ENCODE measurements around the gene PTPRCAP. TPM values are rescaled to one million over a fixed set of nuclear protein-coding genes. Genes with fewer than 3 reads are reported as not detected.

PTPRCAP gene
- total RNA-seq, 1 experiment from 2014 or later = 0.15 TPM

- no peak overlapping the region for H3K4me2 ChIP-seq (ENCODE audit: low read length)
- DNase-seq = no peak
- POLR2A ChIA-PET (ENCODE audit: unreplicated experiment) = no interaction called here
- CTCF ChIA-PET = no interaction called here
- no TSS peak for BruUV-seq (replicated peaks)
- no peak for ATAC-seq
- H3K36me3 ChIP-seq (ENCODE audit: low read depth, low read length) = no peaks in the 10 kb centered on the region
- no peaks in the 10 kb centered on the region for H3K79me2 ChIP-seq (ENCODE audit: low read length)
- 0 out of 2 replicates have a peak, but pooled peaks cover 6% of the 10 kb centered on the region for H3K4me1 ChIP-seq (ENCODE audit: insufficient read depth, low read length)
- no peaks in the 10 kb centered on the region for H3K9me3 ChIP-seq (ENCODE audit: low read length)
- no peaks in the 10 kb centered on the region for H4K20me1 ChIP-seq (ENCODE audit: low read length)
- no peaks in the 10 kb centered on the region for H3F3A ChIP-seq (ENCODE audit: low read length, unreplicated experiment)
- no peak overlapping the region for H3K27ac ChIP-seq (ENCODE audit: low read length)
- no peak overlapping the region for H3K9ac ChIP-seq (ENCODE audit: low read length)
- intact Hi-C loops (cut with micrococcal nuclease) = no loop called here
- TF ChIP-seq, protein P1, sequence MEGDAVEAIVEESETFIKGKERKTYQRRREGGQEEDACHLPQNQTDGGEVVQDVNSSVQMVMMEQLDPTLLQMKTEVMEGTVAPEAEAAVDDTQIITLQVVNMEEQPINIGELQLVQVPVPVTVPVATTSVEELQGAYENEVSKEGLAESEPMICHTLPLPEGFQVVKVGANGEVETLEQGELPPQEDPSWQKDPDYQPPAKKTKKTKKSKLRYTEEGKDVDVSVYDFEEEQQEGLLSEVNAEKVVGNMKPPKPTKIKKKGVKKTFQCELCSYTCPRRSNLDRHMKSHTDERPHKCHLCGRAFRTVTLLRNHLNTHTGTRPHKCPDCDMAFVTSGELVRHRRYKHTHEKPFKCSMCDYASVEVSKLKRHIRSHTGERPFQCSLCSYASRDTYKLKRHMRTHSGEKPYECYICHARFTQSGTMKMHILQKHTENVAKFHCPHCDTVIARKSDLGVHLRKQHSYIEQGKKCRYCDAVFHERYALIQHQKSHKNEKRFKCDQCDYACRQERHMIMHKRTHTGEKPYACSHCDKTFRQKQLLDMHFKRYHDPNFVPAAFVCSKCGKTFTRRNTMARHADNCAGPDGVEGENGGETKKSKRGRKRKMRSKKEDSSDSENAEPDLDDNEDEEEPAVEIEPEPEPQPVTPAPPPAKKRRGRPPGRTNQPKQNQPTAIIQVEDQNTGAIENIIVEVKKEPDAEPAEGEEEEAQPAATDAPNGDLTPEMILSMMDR (conservative IDR thresholded peaks at IDR 0.05; ENCODE audit: low read depth, low read length) = no peak
- TF ChIP-seq EZH2phosphoT487 (IDR thresholded peaks at IDR 0.05; ENCODE audit: borderline replicate concordance, low read length) = no peak
- no peak for TF ChIP-seq EZH2 (IDR thresholded peaks at IDR 0.05; ENCODE audit: low read length, unreplicated experiment)
- no peak overlapping the region for H2AFZ ChIP-seq (ENCODE audit: low read length)
- no peak overlapping the region for H3K4me3 ChIP-seq (ENCODE audit: low read length)
- no peaks in the 10 kb centered on the region for H3K27me3 ChIP-seq (ENCODE audit: low read length)
- H3K9me2 ChIP-seq (replicated peaks; ENCODE audit: low read length) = no peaks in the 10 kb centered on the region
Observed at GRCh38 chr11:67448220-67448609, 10.7 kb upstream of the PTPRCAP start.

DNA sequence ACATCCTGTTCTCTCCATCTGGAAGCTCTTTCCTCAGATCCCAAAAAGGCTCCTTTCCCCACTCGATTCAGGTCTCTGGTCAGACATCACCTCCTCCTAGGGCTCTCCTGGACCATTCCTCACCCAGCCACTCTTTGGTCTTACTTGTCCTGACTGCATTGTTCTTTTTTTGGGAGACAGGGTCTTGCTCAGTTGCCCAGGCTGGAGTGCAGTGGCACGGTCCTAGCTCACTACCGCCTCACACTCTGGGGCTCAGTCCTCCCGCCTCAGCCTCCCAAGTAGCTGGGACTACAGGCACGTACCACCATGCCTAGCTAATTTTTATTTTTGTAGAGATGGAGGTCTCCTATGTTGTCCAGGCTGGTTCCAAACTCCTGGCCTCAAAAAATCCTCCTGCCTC is 8.0 kb upstream of the PTPRCAP start:
- Histone ChIP-seq H3K9me3 (ENCODE audit: low read length) (no peaks in the 10 kb centered on the region), H4K20me1 (ENCODE audit: low read length) (no peaks in the 10 kb centered on the region), H3K9me2 (replicated peaks; ENCODE audit: low read length) (no peaks in the 10 kb centered on the region), H3K4me2 (ENCODE audit: low read length) (no peak overlapping the region), H3K79me2 (ENCODE audit: low read length) (0 out of 2 replicates have a peak, but pooled peaks cover 6% of the 10 kb centered on the region), H3K27ac (ENCODE audit: low read length) (no peak overlapping the region), H2AFZ (ENCODE audit: low read length) (no peak overlapping the region), H3F3A (ENCODE audit: low read length, unreplicated experiment) (no peaks in the 10 kb centered on the region), H3K9ac (ENCODE audit: low read length) (no peak overlapping the region), H3K27me3 (ENCODE audit: low read length) (no peaks in the 10 kb centered on the region), H3K4me3 (ENCODE audit: low read length) (no peak overlapping the region), H3K36me3 (ENCODE audit: low read depth, low read length) (no peaks in the 10 kb centered on the region), H3K4me1 (ENCODE audit: insufficient read depth, low read length) (0 out of 2 replicates have a peak, but pooled peaks cover 6% of the 10 kb centered on the region)
- intact Hi-C loops (cut with micrococcal nuclease) = no loop called here
- ATAC-seq (no peak), DNase-seq (no peak)
- POLR2A ChIA-PET (ENCODE audit: unreplicated experiment) = no interaction called here
- no peak for TF ChIP-seq EZH2phosphoT487 (IDR thresholded peaks at IDR 0.05; ENCODE audit: borderline replicate concordance, low read length)
- TF ChIP-seq, protein P1 (conservative IDR thresholded peaks at IDR 0.05; ENCODE audit: low read depth, low read length) = no peak
- no peak for TF ChIP-seq EZH2 (IDR thresholded peaks at IDR 0.05; ENCODE audit: low read length, unreplicated experiment)
- BruUV-seq (replicated peaks) = no TSS peak
- CTCF ChIA-PET = no interaction called here

GRCh38 chr11:67442504-67443404 is 5.3 kb upstream of the PTPRCAP start:
- H3K9me2 ChIP-seq (replicated peaks; ENCODE audit: low read length) = no peaks in the 10 kb centered on the region
- ATAC-seq = peak; percentile 23
- 0 out of 2 replicates have a peak, but pooled peaks cover 6% of the 10 kb centered on the region for H3K79me2 ChIP-seq (ENCODE audit: low read length)
- no peaks in the 10 kb centered on the region for H4K20me1 ChIP-seq (ENCODE audit: low read length)
- peaks cover 3% of the 10 kb centered on the region; the same call in 1 of the 2 replicates for H3K36me3 ChIP-seq (ENCODE audit: low read depth, low read length)
- no TSS peak for BruUV-seq (replicated peaks)
- CTCF ChIA-PET = no interaction called here
- peak overlapping the region; percentile 89 for H3K4me2 ChIP-seq (ENCODE audit: low read length)
- H3K27ac ChIP-seq (ENCODE audit: low read length) = peak overlapping the region; percentile 31
- 0 out of 2 replicates have a peak, but pooled peaks cover 6% of the 10 kb centered on the region for H3K4me1 ChIP-seq (ENCODE audit: insufficient read depth, low read length)
- H3K9me3 ChIP-seq (ENCODE audit: low read length) = no peaks in the 10 kb centered on the region
- peak; percentile 29 for DNase-seq
- H3K27me3 ChIP-seq (ENCODE audit: low read length) = no peaks in the 10 kb centered on the region
- TF ChIP-seq, protein P1 (conservative IDR thresholded peaks at IDR 0.05; ENCODE audit: low read depth, low read length) = no peak
- TF ChIP-seq EZH2 (IDR thresholded peaks at IDR 0.05; ENCODE audit: low read length, unreplicated experiment) (no peak), EZH2phosphoT487 (IDR thresholded peaks at IDR 0.05; ENCODE audit: borderline replicate concordance, low read length) (no peak)
- peak overlapping the region; percentile 77 for H3K9ac ChIP-seq (ENCODE audit: low read length)
- intact Hi-C loops (cut with micrococcal nuclease) = loop anchor here (1.0 to 2.0 kb wide), 3 partner anchors 14 to 64 kb away; partner anchors contain the start of gene RPS6KB2
- H3K4me3 ChIP-seq (ENCODE audit: low read length) = peak overlapping the region; percentile 82
- H3F3A ChIP-seq (ENCODE audit: low read length, unreplicated experiment) = peaks cover 5% of the 10 kb centered on the region
- H2AFZ ChIP-seq (ENCODE audit: low read length) = no peak overlapping the region
- POLR2A ChIA-PET (ENCODE audit: unreplicated experiment) = interaction anchor here (0.7 kb wide), 1 partner anchor 13 kb away, joined by 6 read pairs; no protein-coding TSS in a partner anchor
